NCI-H187 treated with DMSO at 0.1 percent for 48 hours (cell line): Measurements from ENCODE around the gene ZNF366.
"Not testable (repeated sequence)": the region's sequence is repeated elsewhere in the genome, so short reads cannot be mapped to it uniquely, and the experiment has no call there.

Experiments used
- DNase-seq: peaks from one replicate; lab custom pipeline; 2025; lab: John Stamatoyannopoulos, UW

ZNF366 gene

GRCh38 chr5:72404771-72405170 lies 102.4 kb downstream of the ZNF366 start:
- not testable (repeated sequence) for DNase-seq

GRCh38 chr5:72402959-72403628 lies 104.1 kb downstream of the ZNF366 start:
- no peak for DNase-seq

- DNase-seq: no peak
Observed at GRCh38 chr5:72402381-72402890, 104.8 kb downstream of the ZNF366 start.

- DNase-seq: no peak
Observed at GRCh38 chr5:72400950-72401349, 106.3 kb downstream of the ZNF366 start.

GRCh38 chr5:72397836-72398235 lies 109.4 kb downstream of the ZNF366 start:
- no peak for DNase-seq

GRCh38 chr5:72394688-72395087 lies 112.5 kb downstream of the ZNF366 start:
- no peak for DNase-seq

GRCh38 chr5:72393052-72393451 lies 114.2 kb downstream of the ZNF366 start:
- no peak for DNase-seq
